Ovary (tissue), 3 donors: ENCODE results near the gene CADM3.

Source experiments
- EP300 ChIP-seq: sonication (generic); formaldehyde crosslinking; IDR thresholded peaks from one replicate; pipeline ENCODE4 v1.6.1; 2017; ENCODE audit warnings: antibody characterized with exemption
- TF ChIP-seq, protein P1 (sequence below), 3 donors: fragments of 450-650 bp in 2 of 3; fragments of 200-600 bp in 1 of 3; IDR thresholded peaks; one replicate each; pipeline versions ENCODE4 v1.5.1 to v1.8.0; 2016 to 2022; ENCODE audit warnings: antibody characterized with exemption in 3 of 3, mild to moderate bottlenecking in 1 of 3
- donor health status: DM: no; HTN: no; CAD: no.

DNA sequence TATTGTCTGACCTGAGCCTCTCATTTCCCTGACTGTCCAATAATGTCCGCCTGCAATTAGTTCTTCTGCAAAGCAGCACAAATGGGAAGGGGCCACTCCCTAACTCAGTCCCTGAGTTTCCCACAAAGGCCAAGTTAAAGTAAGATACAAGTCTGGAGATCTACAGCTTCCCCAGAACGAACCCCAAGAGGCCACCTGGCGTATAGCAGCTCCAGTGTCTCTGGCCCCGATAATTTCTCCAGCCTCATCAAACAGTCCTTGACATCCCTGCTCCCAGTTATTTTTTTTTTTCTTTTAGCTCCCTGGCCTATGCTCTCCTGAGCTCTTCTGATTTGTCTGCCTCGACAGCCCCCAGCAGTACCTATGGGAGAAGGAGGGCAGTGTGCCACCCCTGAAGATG, 25.1 kb downstream of the CADM3 start:
- TF ChIP-seq, protein P1, sequence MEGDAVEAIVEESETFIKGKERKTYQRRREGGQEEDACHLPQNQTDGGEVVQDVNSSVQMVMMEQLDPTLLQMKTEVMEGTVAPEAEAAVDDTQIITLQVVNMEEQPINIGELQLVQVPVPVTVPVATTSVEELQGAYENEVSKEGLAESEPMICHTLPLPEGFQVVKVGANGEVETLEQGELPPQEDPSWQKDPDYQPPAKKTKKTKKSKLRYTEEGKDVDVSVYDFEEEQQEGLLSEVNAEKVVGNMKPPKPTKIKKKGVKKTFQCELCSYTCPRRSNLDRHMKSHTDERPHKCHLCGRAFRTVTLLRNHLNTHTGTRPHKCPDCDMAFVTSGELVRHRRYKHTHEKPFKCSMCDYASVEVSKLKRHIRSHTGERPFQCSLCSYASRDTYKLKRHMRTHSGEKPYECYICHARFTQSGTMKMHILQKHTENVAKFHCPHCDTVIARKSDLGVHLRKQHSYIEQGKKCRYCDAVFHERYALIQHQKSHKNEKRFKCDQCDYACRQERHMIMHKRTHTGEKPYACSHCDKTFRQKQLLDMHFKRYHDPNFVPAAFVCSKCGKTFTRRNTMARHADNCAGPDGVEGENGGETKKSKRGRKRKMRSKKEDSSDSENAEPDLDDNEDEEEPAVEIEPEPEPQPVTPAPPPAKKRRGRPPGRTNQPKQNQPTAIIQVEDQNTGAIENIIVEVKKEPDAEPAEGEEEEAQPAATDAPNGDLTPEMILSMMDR (IDR thresholded peaks at IDR 0.05): no peak
- TF ChIP-seq EP300: no peak
